Measurements from ENCODE around the gene DNAAF5.

Gene DNAAF5

GRCh38 chr7:815284-816216 is 89.1 kb downstream of the DNAAF5 start:
- no peak for DNase-seq (ENCODE audit: low read depth)

GRCh38 chr7:816300-816750 is 89.8 kb downstream of the DNAAF5 start:
- peak; percentile 95 for DNase-seq (ENCODE audit: low read depth)

GRCh38 chr7:816751-817671 is 90.5 kb downstream of the DNAAF5 start:
- no peak for DNase-seq (ENCODE audit: low read depth)

GRCh38 chr7:818031-818699 is 91.7 kb downstream of the DNAAF5 start:
- DNase-seq (ENCODE audit: low read depth), result peak; percentile 81

DNA sequence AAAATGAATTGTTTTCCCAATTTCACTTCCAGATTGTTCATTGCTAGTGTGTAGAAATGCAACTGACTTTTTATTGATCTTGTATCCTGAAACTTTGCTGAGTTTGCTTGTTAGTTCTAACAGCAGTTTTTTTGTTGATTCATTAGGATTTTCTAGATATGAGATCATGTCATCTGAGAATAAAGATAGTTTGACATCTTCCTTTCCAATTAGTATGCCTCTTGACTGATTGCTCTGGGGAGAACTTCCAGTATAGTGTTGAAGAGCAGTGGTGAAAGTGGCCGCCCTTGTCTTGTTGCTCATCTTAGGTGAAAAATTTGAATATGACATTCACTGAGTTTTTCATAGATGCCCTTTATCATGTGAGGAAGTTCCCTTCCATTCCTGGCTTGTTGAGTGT is 93.8 kb downstream of the DNAAF5 start:
- DNase-seq (ENCODE audit: low read depth), result no peak

DNA sequence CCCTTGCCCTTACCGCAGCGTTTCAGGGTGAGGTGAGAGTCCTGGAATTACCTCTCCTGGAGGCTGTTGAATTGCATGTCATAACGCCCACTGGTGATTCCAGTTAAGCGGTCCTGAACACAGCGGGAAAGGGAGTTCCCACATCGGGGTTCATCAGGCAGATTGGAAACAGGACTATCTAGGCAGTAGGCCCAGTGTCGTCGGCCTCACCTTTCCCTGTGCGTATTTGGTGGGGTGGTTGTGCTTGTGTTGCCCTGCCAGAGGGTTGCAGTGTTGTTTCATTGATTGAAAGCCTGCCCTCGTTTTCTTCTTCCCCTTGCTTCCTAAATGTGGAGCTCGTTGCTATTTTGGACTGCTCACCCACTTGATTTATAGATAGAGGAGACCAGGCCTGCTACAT is 95.2 kb downstream of the DNAAF5 start:
- DNase-seq (ENCODE audit: low read depth), result no peak

GRCh38 chr7:822692-823276 is 96.3 kb downstream of the DNAAF5 start:
- no peak for DNase-seq (ENCODE audit: low read depth)

DNA sequence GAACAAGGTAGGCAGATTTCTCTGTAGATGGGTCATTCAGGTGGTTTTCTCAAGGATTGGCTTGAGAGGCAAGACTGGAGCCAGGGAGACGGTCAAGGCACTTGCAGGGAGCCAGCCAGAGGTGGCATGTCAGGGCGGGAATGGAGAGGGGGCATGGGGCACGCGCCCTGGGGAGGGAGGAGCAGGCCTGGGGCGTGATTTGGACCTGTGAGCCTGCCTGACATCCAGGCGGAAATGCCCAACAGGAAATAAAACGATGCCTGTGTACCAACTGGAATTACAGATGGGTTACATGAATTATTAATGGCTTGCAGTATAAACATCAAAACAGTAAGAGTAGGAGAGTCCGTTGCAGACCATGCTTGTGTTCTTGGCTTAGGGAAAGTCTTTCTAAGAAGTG is 97.2 kb downstream of the DNAAF5 start:
- DNase-seq (ENCODE audit: low read depth), result no peak

- no peak for DNase-seq (ENCODE audit: low read depth)
Measured at GRCh38 chr7:824081-824480, 97.6 kb downstream of the DNAAF5 start.

GRCh38 chr7:824664-825063 is 98.2 kb downstream of the DNAAF5 start:
- DNase-seq (ENCODE audit: low read depth), result no peak

DNA sequence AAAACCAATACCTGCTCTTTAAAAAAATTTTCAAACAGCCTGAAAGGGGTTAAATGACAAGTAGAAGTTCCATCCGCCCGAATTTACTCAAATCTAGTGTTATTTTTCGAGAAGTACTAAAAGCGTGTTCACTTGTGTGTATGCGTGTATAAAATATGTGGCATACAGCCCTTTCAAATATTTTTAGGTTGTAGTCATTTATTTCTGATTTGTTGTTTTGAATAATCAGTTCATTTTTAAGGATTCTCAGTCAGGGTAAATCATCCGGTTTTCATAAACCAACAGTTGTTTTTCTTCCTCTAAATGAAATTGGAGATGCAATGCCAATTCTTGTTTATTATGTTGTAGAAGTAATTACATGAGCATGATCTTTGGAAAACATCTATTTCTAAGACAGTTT is 98.9 kb downstream of the DNAAF5 start:
- DNase-seq (ENCODE audit: low read depth), result no peak

- DNase-seq (ENCODE audit: low read depth), result no peak
Measured at GRCh38 chr7:826230-826917, 99.9 kb downstream of the DNAAF5 start.

GRCh38 chr7:828793-829561 is 102.5 kb downstream of the DNAAF5 start:
- DNase-seq (ENCODE audit: low read depth), result no peak

- no peak for DNase-seq (ENCODE audit: low read depth)
Measured at GRCh38 chr7:830069-830468, 103.6 kb downstream of the DNAAF5 start.

- peak; percentile 82 for DNase-seq (ENCODE audit: low read depth)
Measured at GRCh38 chr7:831596-832166, 105.2 kb downstream of the DNAAF5 start.

GRCh38 chr7:832167-832967 is 105.9 kb downstream of the DNAAF5 start, which contains the start of gene SUN1:
TSS of gene SUN1 (plus strand) at chr7:832476. CDS start at chr7:832525, 49 bp downstream.
- DNase-seq (ENCODE audit: low read depth), result peak; percentile 40

- no peak for DNase-seq (ENCODE audit: low read depth)
Measured at GRCh38 chr7:832968-833424, 106.5 kb downstream of the DNAAF5 start.

DNA sequence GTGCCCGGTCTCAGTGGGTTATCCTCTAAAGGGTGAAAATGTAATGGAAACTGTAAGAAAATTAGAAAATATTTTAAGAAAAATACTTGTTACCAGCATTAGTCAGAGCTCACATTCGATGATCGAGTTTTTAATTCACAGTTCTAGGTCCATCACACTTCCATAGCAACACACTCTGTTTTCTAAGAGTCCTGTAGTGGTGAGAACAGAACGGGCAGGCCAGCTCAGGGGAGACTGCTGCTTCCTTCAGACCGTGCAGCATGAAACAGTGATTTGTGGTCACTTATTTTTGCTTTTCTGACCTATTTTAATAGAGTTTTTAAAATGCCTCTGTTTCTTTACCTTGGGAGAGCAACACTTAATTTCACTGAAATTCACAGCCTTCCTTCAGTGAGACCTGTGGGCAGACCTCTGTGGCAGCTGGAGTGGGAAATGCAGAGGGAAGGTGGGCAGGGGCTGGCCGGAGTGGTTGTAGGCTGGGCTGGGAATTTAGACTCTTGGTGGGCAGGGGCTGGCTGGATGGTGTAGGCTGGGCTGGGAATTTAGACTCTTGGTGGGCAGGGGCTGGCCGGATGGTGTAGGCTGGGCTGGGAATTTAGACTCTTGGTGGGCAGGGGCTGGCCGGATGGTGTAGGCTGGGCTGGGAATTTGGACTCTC is 107.2 kb downstream of the DNAAF5 start:
- DNase-seq (ENCODE audit: low read depth), result no peak
